K562 (cell line): ENCODE measurements around the gene COMMD9. TPM values are rescaled to one million over a fixed set of nuclear protein-coding genes. Genes with fewer than 3 reads are reported as not detected.

ENCODE experiments used
- ATAC-seq: fragments of 200-7000 bp; cut with Tn5 transposase; 3 replicates; pipeline ENCODE4 v1.9.1; 2020; ENCODE audit warnings: moderate library complexity
- BruUV-seq: library from RNA; stranded (reverse); fragments of 400-500 nt; replicated peaks from 2 replicates; lab custom pipeline; 2021; lab: Mats Ljungman, UMichigan
- CTCF ChIA-PET: fragments of 300-600 bp; formaldehyde crosslinking; extraction: SDS; loops from one replicate; lab custom pipeline; 2021; ENCODE audit warnings: low intra/inter-chr PET ratio; lab: Yijun Ruan, JAX
- POLR2A ChIA-PET: fragments of 300-600, 350-650 bp; sonication (Branson Sonifier 250); formaldehyde crosslinking; extraction: SDS; loops from one replicate; lab custom pipeline; 2021; ENCODE audit warnings: antibody characterized with exemption, inconsistent platforms; lab: Yijun Ruan, JAX
- DNase-seq, 4 experiments: peaks; one replicate each; pipeline versions ENCODE4 v3.0.0 to v3.0.0-alpha.2; 2011 to 2018; ENCODE audit warnings: low spot score in 3 of 4, mixed read lengths in 3 of 4; ENCODE audit errors: extremely low read depth in 1 of 4
- FAIRE-seq: peaks from 2 replicates; lab custom pipeline; 2011; peaks lifted over from hg19 to GRCh38; lab: Jason Lieb, UNC
- H2AFZ ChIP-seq: 2 replicates; pipeline ENCODE4 v1.6.0; 2011; ENCODE audit warnings: low read depth, low read length, control low read depth, inconsistent platforms
- H3K27ac ChIP-seq: fragments of 200-600 bp; 3 replicates; pipeline ENCODE4 v1.8.0; 2011; ENCODE audit warnings: low read depth, mild to moderate bottlenecking, control low read depth, inconsistent platforms, low read length, moderate library complexity, mixed read lengths; ENCODE audit errors: extremely low read depth
- H3K27me3 ChIP-seq, 2 experiments: fragments of 300-600 bp in 1 of 2; 2 replicates in 1 of 2; 3 replicates in 1 of 2; pipeline versions ENCODE4 v1.6.0 to v1.8.0; 2011; ENCODE audit warnings: inconsistent platforms in 2 of 2, low read length in 2 of 2, mild to moderate bottlenecking in 1 of 2, mixed read lengths in 1 of 2, moderate library complexity in 1 of 2; ENCODE audit not compliant: control insufficient read depth in 2 of 2, insufficient read depth in 2 of 2
- H3K36me3 ChIP-seq: fragments of 300-600 bp; 3 replicates; pipeline ENCODE4 v1.8.0; 2011; ENCODE audit warnings: mild to moderate bottlenecking, low read length, inconsistent platforms; ENCODE audit not compliant: control insufficient read depth, insufficient read depth
- H3K4me1 ChIP-seq, 2 experiments: fragments of 200-600 bp in 1 of 2; replicated peaks in 1 of 2; 2 replicates in 1 of 2; 3 replicates in 1 of 2; pipeline versions ENCODE4 v1.5.1 to v1.8.0; 2011; ENCODE audit warnings: inconsistent platforms in 2 of 2, low read length in 2 of 2, mild to moderate bottlenecking in 1 of 2, mixed read lengths in 1 of 2, moderate library complexity in 1 of 2; ENCODE audit not compliant: control insufficient read depth in 2 of 2, insufficient read depth in 2 of 2
- H3K4me2 ChIP-seq: 2 replicates; pipeline ENCODE4 v1.6.1; 2011; ENCODE audit warnings: low read length, control low read depth, inconsistent platforms, mixed read lengths; ENCODE audit not compliant: insufficient read depth
- H3K4me3 ChIP-seq: fragments of 200-600 bp; sonication (generic), shearing (Covaris generic); 2 replicates; pipeline ENCODE4 v1.5.1; 2016; ENCODE audit warnings: control low read depth, inconsistent platforms
- H3K79me2 ChIP-seq: fragments of 200-600 bp; 3 replicates; pipeline ENCODE4 v1.8.0; 2011; ENCODE audit warnings: low read length, inconsistent platforms; ENCODE audit not compliant: control insufficient read depth, insufficient read depth
- H3K9ac ChIP-seq, 2 experiments: 2 replicates each; pipeline versions ENCODE4 v1.6.0 to v1.6.1; 2011; ENCODE audit warnings: low read depth in 2 of 2, low read length in 2 of 2, control low read depth in 1 of 2, inconsistent platforms in 1 of 2, mild to moderate bottlenecking in 1 of 2, mixed read lengths in 1 of 2; ENCODE audit not compliant: insufficient read depth in 1 of 2
- H3K9me1 ChIP-seq: one replicate; pipeline ENCODE4 v1.6.0; 2011; ENCODE audit warnings: inconsistent platforms, mild to moderate bottlenecking, low read length, moderate library complexity; ENCODE audit not compliant: control insufficient read depth, insufficient read depth
- H3K9me3 ChIP-seq: replicated peaks from 2 replicates; pipeline ENCODE4 v1.5.1; 2011; ENCODE audit warnings: low read depth, low read length, inconsistent platforms; ENCODE audit not compliant: control insufficient read depth, insufficient read depth
- H4K20me1 ChIP-seq: replicated peaks from 2 replicates; pipeline ENCODE4 v1.6.1; 2011; ENCODE audit warnings: low read length, inconsistent platforms, mixed read lengths; ENCODE audit not compliant: control insufficient read depth, insufficient read depth
- E2F5 ChIP-seq: sonication (generic); formaldehyde crosslinking; IDR thresholded peaks from 2 replicates; pipeline ENCODE4 v1.8.0; 2022; ENCODE audit warnings: mild to moderate bottlenecking, missing genetic modification reagents
- HLTF ChIP-seq: fragments of 450-650 bp; IDR thresholded peaks from 2 replicates; pipeline ENCODE4 v1.6.1; 2016
- HNRNPLL ChIP-seq: fragments of 200-400 bp; formaldehyde crosslinking; IDR thresholded peaks from 2 replicates; pipeline ENCODE4 v1.6.1; 2017; ENCODE audit warnings: low read length, low read depth, mild to moderate bottlenecking; ENCODE audit not compliant: poor library complexity, severe bottlenecking
- MXI1 ChIP-seq: IDR thresholded peaks from 2 replicates; pipeline ENCODE4 v1.6.1; 2011; ENCODE audit warnings: low read depth, mild to moderate bottlenecking, improper control_type of control experiment, low read length
- NFIC ChIP-seq: fragments of 450-650 bp; IDR thresholded peaks from 2 replicates; pipeline ENCODE4 v1.6.1; 2017; ENCODE audit warnings: mild to moderate bottlenecking, inconsistent platforms
- NFIX ChIP-seq: fragments of 250-450 bp; sonication (Bioruptor Pico); IDR thresholded peaks from 2 replicates; pipeline ENCODE4 v1.4.0; 2020; ENCODE audit warnings: low read depth, mild to moderate bottlenecking, moderate library complexity
- STAT6 ChIP-seq: sonication (generic); formaldehyde crosslinking; IDR thresholded peaks from 2 replicates; pipeline ENCODE4 v1.8.1; 2023; ENCODE audit warnings: mild to moderate bottlenecking, missing genetic modification reagents
- ZNF639 ChIP-seq, 2 experiments: fragments of 200-800 bp in 1 of 2; sonication (Bioruptor generic) in 1 of 2; sonication (generic) in 1 of 2; formaldehyde crosslinking in 1 of 2; IDR thresholded peaks in 1 of 2; conservative IDR thresholded peaks in 1 of 2; 2 replicates each; pipeline versions ENCODE4 v1.5.0 to v1.6.1; 2016 to 2020; ENCODE audit warnings: missing compliant biosample characterization in 1 of 2, missing genetic modification characterization in 1 of 2, missing genetic modification reagents in 1 of 2
- ZNF766 ChIP-seq: fragments of 200-800 bp; sonication (Bioruptor generic); conservative IDR thresholded peaks from 2 replicates; pipeline ENCODE4 v1.6.1; 2016; ENCODE audit warnings: missing genetic modification characterization, missing compliant biosample characterization
- ZZZ3 ChIP-seq: fragments of 450-650 bp; IDR thresholded peaks from 2 replicates; pipeline ENCODE4 v1.6.1; 2016; ENCODE audit warnings: antibody characterized with exemption, mild to moderate bottlenecking, moderate library complexity
- in situ Hi-C: fragments of 300-500 bp; cut with MboI; formaldehyde crosslinking; loops from 4 replicates; pipeline ENCODE4 v1.15.0; 2018; ENCODE audit warnings: inconsistent platforms, mixed read lengths
- intact Hi-C: fragments of 100-400 bp; cut with micrococcal nuclease; formaldehyde crosslinking; loops from 2 replicates; pipeline ENCODE4 v1.14.2; 2022
- polyA plus RNA-seq, 8 experiments: library from polyadenylated mRNA; depleted of rRNA in 4 of 8; stranded (reverse) in 5 of 8; unstranded in 3 of 8; fragments of >200 nt; fragmentation: Nextera tagmentation in 2 of 8; fragmentation: Illumina TruSeq in 1 of 8; extraction: Ambion mirVana in 2 of 8; extraction: Trizol in 1 of 8; gene quantifications; 2 replicates each; pipeline versions ENCODE4 v1.2.1 to v1.2.3, GENCODE V29; 2011 to 2014; ENCODE audit warnings: inconsistent platforms in 1 of 8, missing spikeins in 1 of 8
- total RNA-seq, 7 experiments: library from RNA; depleted of rRNA in 6 of 7; stranded (reverse); fragments of >200 nt in 6 of 7; fragmentation: Illumina TruSeq in 2 of 7; extraction: Trizol in 2 of 7; gene quantifications; 2 replicates each; pipeline versions ENCODE4 v1.2.1 to v1.2.3, GENCODE V29; 2011 to 2021; ENCODE audit warnings: low replicate concordance in 1 of 7

The COMMD9 gene
- total and polyA plus RNA-seq, 9 of the 15 experiments (the other 6 are each of a cell fraction or from before 2014, with no cell fraction given) = 27.3 to 121 (median 48.0) TPM

- CTCF ChIA-PET = no interaction called here
- no peaks in the 10 kb centered on the region; the same call in 1 of the 2 replicates for H4K20me1 ChIP-seq
Observed at GRCh38 chr11:36238036-36238631, 51.1 kb downstream of the COMMD9 start.

More at GRCh38 chr11:36238036-36238631, 51.1 kb downstream of the COMMD9 start:
- intact Hi-C loops = no loop called here
- H3K27me3 ChIP-seq = peaks cover 0 to 5% of the 10 kb centered on the region in 2 experiments; a peak in 1 of 5 replicates
- no peak overlapping the region for H3K4me2 ChIP-seq
- no TSS peak for BruUV-seq
- H3K4me3 ChIP-seq = no peak overlapping the region
- in situ Hi-C loops = no loop called here
- no peak overlapping the region for H3K27ac ChIP-seq
- no peaks in the 10 kb centered on the region for H3K4me1 ChIP-seq
- H3K9me3 ChIP-seq = no peaks in the 10 kb centered on the region
- no peak for FAIRE-seq
- TF ChIP-seq NFIX (CRISPR knock-in tag) = no peak
- no peak for TF ChIP-seq MXI1
- no peak for TF ChIP-seq HNRNPLL
- TF ChIP-seq NFIC = no peak
- TF ChIP-seq E2F5 (CRISPR knock-in tag) = no peak
- no peak for TF ChIP-seq ZNF766 (CRISPR knock-in tag)
- no peak for TF ChIP-seq ZZZ3
- no peak for TF ChIP-seq STAT6 (CRISPR knock-in tag)
- no peak for TF ChIP-seq HLTF
- TF ChIP-seq ZNF639 (CRISPR knock-in tag; conservative IDR thresholded peaks at IDR 0.05 in 1 of 2, IDR thresholded peaks at IDR 0.05 in 1 of 2) = no peak
- TF ChIP-seq, all 486 proteins: peak for 0
- H3K9ac ChIP-seq = no peak overlapping the region
- DNase-seq (no peak), ATAC-seq (no peak)
- no peak overlapping the region for H2AFZ ChIP-seq
- no peaks in the 10 kb centered on the region for H3K36me3 ChIP-seq
- H3K79me2 ChIP-seq = no peaks in the 10 kb centered on the region
- H3K9me1 ChIP-seq = no peaks in the 10 kb centered on the region
- POLR2A ChIA-PET = no interaction called here
